ENCODE results near the gene KIAA1191. TPM values are rescaled to one million over a fixed set of nuclear protein-coding genes. Genes with fewer than 3 reads are reported as not detected.
"Not testable (repeated sequence)": the region's sequence is repeated elsewhere in the genome, so short reads cannot be mapped to it uniquely, and the experiment has no call there.

The KIAA1191 gene
- total and polyA plus RNA-seq, 2 donors = 38.1 to 91.8 TPM

DNA sequence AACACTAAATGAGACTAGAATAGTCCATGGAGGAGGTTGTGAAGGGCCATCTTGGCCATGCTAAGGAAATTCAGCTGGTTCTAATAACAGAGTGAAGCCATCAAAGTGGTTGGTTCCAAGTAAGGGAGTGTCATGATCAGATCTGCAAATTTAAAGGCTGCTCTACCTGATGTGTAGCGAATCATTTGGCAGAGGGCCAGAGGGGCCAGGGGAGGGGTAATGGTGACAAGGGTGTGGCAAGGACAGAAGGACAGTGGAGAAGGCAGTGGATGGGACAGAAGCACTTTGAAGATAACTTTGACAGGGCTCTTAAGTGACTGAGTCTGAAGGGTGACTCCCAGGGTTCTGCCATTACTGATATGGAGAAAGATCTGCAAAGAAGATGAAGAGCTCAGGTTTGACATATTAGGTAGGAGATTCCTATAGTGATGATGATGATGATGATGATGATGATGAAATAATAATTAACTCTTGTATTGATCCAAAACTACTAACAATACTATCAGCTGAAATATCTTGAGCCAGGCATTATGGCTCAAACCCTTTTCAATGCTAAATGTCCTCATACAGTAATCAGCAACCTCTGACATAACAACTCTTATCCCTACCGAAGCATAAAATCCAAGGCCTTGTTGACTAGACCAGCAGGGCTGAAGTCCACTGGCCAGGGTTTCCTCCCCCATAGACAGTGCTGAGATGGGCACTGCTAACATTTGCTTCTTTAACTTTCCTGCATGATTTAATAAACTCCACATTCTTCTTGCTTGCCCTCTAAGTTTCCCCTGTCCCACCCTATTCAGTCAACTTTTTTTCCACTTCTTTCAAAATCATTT, 20.0 kb downstream of the KIAA1191 start:
- Histone ChIP-seq H3K4me1 (ENCODE audit: insufficient read depth) (no peaks in the 10 kb centered on the region), H3K27ac (ENCODE audit: low read depth) (no peak overlapping the region), H3K36me3 (ENCODE audit: insufficient read depth) (peaks cover 4% of the 10 kb centered on the region), H3K4me3 (ENCODE audit: low read depth, low read length) (no peak overlapping the region)
- WGBS = 92% methylated on average over 2 of the region's 2 CpGs
- DNase-seq (ENCODE audit: extremely low spot score) = no peak

GRCh38 chr5:176339304-176339703, 22.3 kb downstream of the KIAA1191 start:
- WGBS = 94% methylated on average over 5 of the region's 5 CpGs
- DNase-seq (ENCODE audit: extremely low spot score) = no peak
- no peak overlapping the region for H3K27ac ChIP-seq (ENCODE audit: low read depth)
- peaks cover 4% of the 10 kb centered on the region for H3K36me3 ChIP-seq (ENCODE audit: insufficient read depth)
- H3K4me1 ChIP-seq (ENCODE audit: insufficient read depth) = no peaks in the 10 kb centered on the region
- no peak overlapping the region for H3K4me3 ChIP-seq (ENCODE audit: low read depth, low read length)

- peaks cover 4% of the 10 kb centered on the region for H3K36me3 ChIP-seq (ENCODE audit: insufficient read depth)
- H3K27ac ChIP-seq (ENCODE audit: low read depth) = no peak overlapping the region
- DNase-seq (ENCODE audit: extremely low spot score) = no peak
- no peaks in the 10 kb centered on the region for H3K4me1 ChIP-seq (ENCODE audit: insufficient read depth)
- H3K4me3 ChIP-seq (ENCODE audit: low read depth, low read length) = no peak overlapping the region
- WGBS = 76% methylated on average over 1 of the region's 1 CpG
These were observed 23.7 kb downstream of the KIAA1191 start for GRCh38 chr5:176337913-176338312.

- DNase-seq (ENCODE audit: extremely low spot score) = no peak
- H3K4me1 ChIP-seq (ENCODE audit: insufficient read depth) = no peaks in the 10 kb centered on the region
- no peak overlapping the region for H3K27ac ChIP-seq (ENCODE audit: low read depth)
- H3K36me3 ChIP-seq (ENCODE audit: insufficient read depth) = peaks cover 4% of the 10 kb centered on the region
- no peak overlapping the region for H3K4me3 ChIP-seq (ENCODE audit: low read depth, low read length)
These were observed 27.4 kb downstream of the KIAA1191 start for GRCh38 chr5:176334031-176334770.

DNA sequence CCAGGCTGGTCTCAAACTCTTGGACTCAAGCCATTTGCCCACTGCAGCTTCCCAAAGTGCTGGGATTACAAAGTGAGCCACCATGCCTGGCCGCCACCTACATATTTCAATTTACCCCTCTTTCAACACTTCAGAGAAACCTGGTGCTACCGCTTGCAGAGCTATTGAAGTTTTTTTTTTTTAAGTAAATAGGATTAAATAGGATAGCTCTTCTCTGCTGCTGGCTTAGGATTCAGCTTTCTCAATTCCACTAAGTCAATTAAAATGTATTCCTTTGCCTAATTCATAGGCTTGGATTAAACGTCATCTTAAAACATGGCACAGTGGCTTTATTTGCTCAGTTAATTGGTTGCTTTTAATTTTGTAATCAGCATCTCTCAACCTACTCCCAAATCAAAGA, 41.0 kb downstream of the KIAA1191 start:
- no peak for DNase-seq (ENCODE audit: extremely low spot score)
- no peak overlapping the region for H3K4me3 ChIP-seq (ENCODE audit: low read depth, low read length)
- WGBS = 97% methylated on average over 3 of the region's 3 CpGs
- H3K27ac ChIP-seq (ENCODE audit: low read depth) = no peak overlapping the region
- no peaks in the 10 kb centered on the region for H3K4me1 ChIP-seq (ENCODE audit: insufficient read depth)
- H3K36me3 ChIP-seq (ENCODE audit: insufficient read depth) = no peaks in the 10 kb centered on the region

- no peaks in the 10 kb centered on the region for H3K36me3 ChIP-seq (ENCODE audit: insufficient read depth)
- no peaks in the 10 kb centered on the region for H3K4me1 ChIP-seq (ENCODE audit: insufficient read depth)
- no peak overlapping the region for H3K4me3 ChIP-seq (ENCODE audit: low read depth, low read length)
- no peak overlapping the region for H3K27ac ChIP-seq (ENCODE audit: low read depth)
- no peak for DNase-seq (ENCODE audit: extremely low spot score)
- 89% methylated on average over 9 of the region's 9 CpGs for WGBS
These were observed 41.6 kb downstream of the KIAA1191 start for GRCh38 chr5:176319827-176320554.

GRCh38 chr5:176317534-176318374, 43.8 kb downstream of the KIAA1191 start:
- H3K27ac ChIP-seq (ENCODE audit: low read depth) = no peak overlapping the region
- no peak overlapping the region for H3K4me3 ChIP-seq (ENCODE audit: low read depth, low read length)
- no peak for DNase-seq (ENCODE audit: extremely low spot score)
- no peaks in the 10 kb centered on the region for H3K4me1 ChIP-seq (ENCODE audit: insufficient read depth)
- H3K36me3 ChIP-seq (ENCODE audit: insufficient read depth) = peaks cover 2% of the 10 kb centered on the region
- 87% methylated on average over 7 of the region's 7 CpGs for WGBS

DNA sequence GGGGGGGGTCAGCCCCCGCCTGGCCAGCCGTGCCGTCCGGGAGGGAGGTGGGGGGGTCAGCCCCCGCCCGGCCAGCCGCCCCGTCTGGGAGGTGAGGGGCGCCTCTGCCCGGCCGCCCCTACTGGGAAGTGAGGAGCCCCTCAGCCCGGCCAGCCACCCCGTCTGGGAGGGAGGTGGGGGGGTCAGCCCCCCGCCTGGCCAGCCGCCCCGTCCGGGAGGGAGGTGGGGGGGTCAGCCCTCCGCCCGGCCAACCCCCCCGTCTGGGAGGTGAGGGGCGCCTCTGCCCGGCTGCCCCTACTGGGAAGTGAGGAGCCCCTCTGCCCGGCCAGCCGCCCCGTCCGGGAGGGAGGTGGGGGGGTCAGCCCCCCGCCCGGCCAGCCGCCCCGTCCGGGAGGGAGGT, 56.2 kb downstream of the KIAA1191 start:
- not testable (repeated sequence) for H3K4me1 ChIP-seq (ENCODE audit: insufficient read depth); H3K36me3 ChIP-seq (ENCODE audit: insufficient read depth); H3K4me3 ChIP-seq (ENCODE audit: low read depth, low read length); H3K27ac ChIP-seq (ENCODE audit: low read depth); DNase-seq (ENCODE audit: extremely low spot score)
- WGBS = 90% methylated on average over 12 of the region's 31 CpGs

Small RNA genes lying within 50 kb of the gene (small RNA-seq; reads per million reads assigned to genes)
- 42.1 reads per million, percentile 96 among the genes with 10 or more reads in this experiment for gene MIR1271

Other genes with a start within 250 kb of the KIAA1191 start
- 13.5 TPM for gene SIMC1, start 123.3 kb downstream of the KIAA1191 start, total RNA-seq
- 11.7 TPM for gene SIMC1, start 123.3 kb downstream of the KIAA1191 start, polyA plus RNA-seq
- 20.8 TPM for gene ARL10, start 3.7 kb upstream of the KIAA1191 start, total RNA-seq
- gene ARL10, start 3.7 kb upstream of the KIAA1191 start, polyA plus RNA-seq = 3.6 TPM
- gene NOP16, start 26.8 kb upstream of the KIAA1191 start, total RNA-seq = 3.2 TPM
- gene NOP16, start 26.8 kb upstream of the KIAA1191 start, polyA plus RNA-seq = 27.9 TPM
- 62.0 TPM for gene HIGD2A, start 27.0 kb upstream of the KIAA1191 start, total RNA-seq
- gene HIGD2A, start 27.0 kb upstream of the KIAA1191 start, polyA plus RNA-seq = 188 TPM
- 29.6 TPM for gene CLTB, start 54.8 kb upstream of the KIAA1191 start, total RNA-seq
- 146 TPM for gene CLTB, start 54.8 kb upstream of the KIAA1191 start, polyA plus RNA-seq
- 43.4 TPM for gene FAF2, start 86.6 kb upstream of the KIAA1191 start, total RNA-seq
- 21.0 TPM for gene FAF2, start 86.6 kb upstream of the KIAA1191 start, polyA plus RNA-seq
- 8.1 TPM for gene RNF44, start 175.6 kb upstream of the KIAA1191 start, total RNA-seq
- 25.8 TPM for gene RNF44, start 175.6 kb upstream of the KIAA1191 start, polyA plus RNA-seq
- not detected for gene CDHR2, start 187.6 kb upstream of the KIAA1191 start, total RNA-seq
- not detected for gene CDHR2, start 187.6 kb upstream of the KIAA1191 start, polyA plus RNA-seq
- gene GPRIN1, start 248.4 kb upstream of the KIAA1191 start, total RNA-seq = 1.3 TPM
- gene GPRIN1, start 248.4 kb upstream of the KIAA1191 start, polyA plus RNA-seq = 0.42 TPM